ENCODE results near the gene ROCK2.

ROCK2 gene

DNA sequence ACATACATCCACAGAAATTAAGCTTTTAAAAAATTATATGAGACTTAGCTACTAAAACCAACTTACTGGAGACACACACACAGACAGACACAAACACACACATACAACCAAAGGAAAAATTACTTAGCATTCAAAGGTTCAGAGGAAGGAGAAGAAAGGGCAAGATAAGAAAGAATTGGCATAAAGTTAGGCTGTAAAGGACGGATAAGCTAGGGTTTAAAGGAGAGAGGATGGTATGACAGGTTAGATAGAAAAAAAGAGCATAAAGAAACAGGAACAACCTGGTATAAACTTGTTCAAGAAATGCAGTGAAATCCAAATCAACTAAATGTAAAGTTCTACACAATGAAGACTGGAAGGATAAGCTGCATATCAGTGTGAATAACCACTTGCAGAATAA, 115.7 kb downstream of the ROCK2 start:
- CTCF ChIA-PET, result interaction anchor here (1.1 kb wide), 1 partner anchor 396 kb away, joined by 3 read pairs; no protein-coding TSS in a partner anchor
- no peak for DNase-seq (ENCODE audit: low spot score)
- TF ChIP-seq, protein P1, sequence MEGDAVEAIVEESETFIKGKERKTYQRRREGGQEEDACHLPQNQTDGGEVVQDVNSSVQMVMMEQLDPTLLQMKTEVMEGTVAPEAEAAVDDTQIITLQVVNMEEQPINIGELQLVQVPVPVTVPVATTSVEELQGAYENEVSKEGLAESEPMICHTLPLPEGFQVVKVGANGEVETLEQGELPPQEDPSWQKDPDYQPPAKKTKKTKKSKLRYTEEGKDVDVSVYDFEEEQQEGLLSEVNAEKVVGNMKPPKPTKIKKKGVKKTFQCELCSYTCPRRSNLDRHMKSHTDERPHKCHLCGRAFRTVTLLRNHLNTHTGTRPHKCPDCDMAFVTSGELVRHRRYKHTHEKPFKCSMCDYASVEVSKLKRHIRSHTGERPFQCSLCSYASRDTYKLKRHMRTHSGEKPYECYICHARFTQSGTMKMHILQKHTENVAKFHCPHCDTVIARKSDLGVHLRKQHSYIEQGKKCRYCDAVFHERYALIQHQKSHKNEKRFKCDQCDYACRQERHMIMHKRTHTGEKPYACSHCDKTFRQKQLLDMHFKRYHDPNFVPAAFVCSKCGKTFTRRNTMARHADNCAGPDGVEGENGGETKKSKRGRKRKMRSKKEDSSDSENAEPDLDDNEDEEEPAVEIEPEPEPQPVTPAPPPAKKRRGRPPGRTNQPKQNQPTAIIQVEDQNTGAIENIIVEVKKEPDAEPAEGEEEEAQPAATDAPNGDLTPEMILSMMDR (conservative IDR thresholded peaks at IDR 0.05; ENCODE audit: low read depth), result no peak
- no peak overlapping the region for H3K27ac ChIP-seq
- POLR2A ChIA-PET (ENCODE audit: low non-redundant PET), result no interaction called here

- no peak for DNase-seq (ENCODE audit: low spot score)
- no peak overlapping the region for H3K27ac ChIP-seq
- TF ChIP-seq, protein P1 (conservative IDR thresholded peaks at IDR 0.05; ENCODE audit: low read depth), result no peak
- ChIA-PET POLR2A (ENCODE audit: low non-redundant PET) (interaction anchor here (0.5 kb wide), 1 partner anchor 1084 kb away, joined by 9 read pairs; no protein-coding TSS in a partner anchor), CTCF (interaction anchor here (0.6 kb wide), 1 partner anchor 82 kb away, joined by 3 read pairs; no protein-coding TSS in a partner anchor)
Measured at GRCh38 chr2:11227595-11227994, 116.8 kb downstream of the ROCK2 start.

- POLR2A ChIA-PET (ENCODE audit: low non-redundant PET), result no interaction called here
- no peak for DNase-seq (ENCODE audit: low spot score)
- H3K27ac ChIP-seq, result no peak overlapping the region
- TF ChIP-seq, protein P1 (conservative IDR thresholded peaks at IDR 0.05; ENCODE audit: low read depth), result no peak
- CTCF ChIA-PET, result no interaction called here
Measured at GRCh38 chr2:11224887-11225286, 119.5 kb downstream of the ROCK2 start.

DNA sequence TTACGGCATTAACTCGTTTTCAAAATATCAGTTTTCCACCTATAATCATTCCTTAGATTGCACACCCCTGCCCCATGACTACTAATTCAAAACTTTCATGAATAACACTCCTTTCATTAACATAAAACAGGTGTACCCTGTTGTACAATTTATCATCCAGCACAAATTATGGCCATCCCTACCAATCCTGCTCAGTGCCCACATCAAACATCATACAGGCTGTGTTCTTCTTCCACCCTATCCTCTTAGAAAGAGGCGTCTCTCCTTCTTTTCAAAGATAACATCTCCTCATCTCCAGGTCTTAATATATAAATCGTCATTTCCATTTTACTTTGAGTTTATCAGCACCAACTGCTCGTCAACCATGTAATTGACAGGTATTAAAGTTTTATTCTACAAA, 121.6 kb downstream of the ROCK2 start:
- H3K27ac ChIP-seq, result no peak overlapping the region
- no peak for DNase-seq (ENCODE audit: low spot score)
- ChIA-PET CTCF (no interaction called here), POLR2A (ENCODE audit: low non-redundant PET) (no interaction called here)
- TF ChIP-seq, protein P1 (conservative IDR thresholded peaks at IDR 0.05; ENCODE audit: low read depth), result no peak

GRCh38 chr2:11220445-11220844, 124.0 kb downstream of the ROCK2 start:
- ChIA-PET CTCF (interaction anchor here (0.7 kb wide), 1 partner anchor 9 kb away, joined by 4 read pairs; no protein-coding TSS in a partner anchor), POLR2A (ENCODE audit: low non-redundant PET) (no interaction called here)
- TF ChIP-seq, protein P1 (conservative IDR thresholded peaks at IDR 0.05; ENCODE audit: low read depth), result no peak
- no peak for DNase-seq (ENCODE audit: low spot score)
- no peak overlapping the region for H3K27ac ChIP-seq

GRCh38 chr2:11215407-11215806, 129.0 kb downstream of the ROCK2 start:
- ChIA-PET POLR2A (ENCODE audit: low non-redundant PET) (no interaction called here), CTCF (interaction anchor here (0.7 to 1.0 kb wide), 2 partner anchors 16 to 212 kb away, joined by 3 read pairs; no protein-coding TSS in a partner anchor)
- TF ChIP-seq, protein P1 (conservative IDR thresholded peaks at IDR 0.05; ENCODE audit: low read depth), result no peak

More at GRCh38 chr2:11215407-11215806, 129.0 kb downstream of the ROCK2 start:
- DNase-seq (ENCODE audit: low spot score), result no peak
- no peak overlapping the region for H3K27ac ChIP-seq
